ENCODE results near the gene PLXNA2.

Gene PLXNA2

GRCh38 chr1:208174731-208175507 is 69.3 kb downstream of the PLXNA2 start:
- Histone ChIP-seq H3K9ac (ENCODE audit: low read depth, low read length) (no peak overlapping the region), H3K4me1 (ENCODE audit: insufficient read depth, low read length) (peaks cover 34% of the 10 kb centered on the region), H3K4me3 (ENCODE audit: low read length) (no peak overlapping the region), H3K27ac (ENCODE audit: low read depth, low read length) (no peak overlapping the region), H3K9me3 (ENCODE audit: insufficient read depth, low read depth, low read length) (no peaks in the 10 kb centered on the region), H3K27me3 (ENCODE audit: insufficient read depth, low read length) (no peaks in the 10 kb centered on the region), H3K36me3 (ENCODE audit: insufficient read depth, low read length) (no peaks in the 10 kb centered on the region)
- WGBS, result 73% methylated on average over 6 of the region's 6 CpGs

- Histone ChIP-seq H3K9ac (ENCODE audit: low read depth, low read length) (no peak overlapping the region), H3K27ac (ENCODE audit: low read depth, low read length) (no peak overlapping the region), H3K4me1 (ENCODE audit: insufficient read depth, low read length) (peaks cover 27% of the 10 kb centered on the region), H3K36me3 (ENCODE audit: insufficient read depth, low read length) (no peaks in the 10 kb centered on the region), H3K27me3 (ENCODE audit: insufficient read depth, low read length) (no peaks in the 10 kb centered on the region), H3K4me3 (ENCODE audit: low read length) (no peak overlapping the region), H3K9me3 (ENCODE audit: insufficient read depth, low read depth, low read length) (no peaks in the 10 kb centered on the region)
- WGBS, result 71% methylated on average over 5 of the region's 5 CpGs
These were observed 70.0 kb downstream of the PLXNA2 start for GRCh38 chr1:208174200-208174599.

- peaks cover 23% of the 10 kb centered on the region for H3K4me1 ChIP-seq (ENCODE audit: insufficient read depth, low read length)
- H3K9ac ChIP-seq (ENCODE audit: low read depth, low read length), result no peak overlapping the region
- H3K4me3 ChIP-seq (ENCODE audit: low read length), result no peak overlapping the region
- H3K27ac ChIP-seq (ENCODE audit: low read depth, low read length), result no peak overlapping the region
- H3K36me3 ChIP-seq (ENCODE audit: insufficient read depth, low read length), result no peaks in the 10 kb centered on the region
- no peaks in the 10 kb centered on the region for H3K27me3 ChIP-seq (ENCODE audit: insufficient read depth, low read length)
- no peaks in the 10 kb centered on the region for H3K9me3 ChIP-seq (ENCODE audit: insufficient read depth, low read depth, low read length)
- WGBS, result 94% methylated on average over 6 of the region's 6 CpGs
These were observed 70.4 kb downstream of the PLXNA2 start for GRCh38 chr1:208173749-208174148.

- peaks cover 11% of the 10 kb centered on the region for H3K4me1 ChIP-seq (ENCODE audit: insufficient read depth, low read length)
- WGBS, result 85% methylated on average over 6 of the region's 6 CpGs
These were observed 71.6 kb downstream of the PLXNA2 start for GRCh38 chr1:208172423-208173145.

GRCh38 chr1:208171616-208172422 is 72.4 kb downstream of the PLXNA2 start:
- Histone ChIP-seq H3K4me1 (ENCODE audit: insufficient read depth, low read length) (peaks cover 11% of the 10 kb centered on the region), H3K4me3 (ENCODE audit: low read length) (no peak overlapping the region), H3K9ac (ENCODE audit: low read depth, low read length) (no peak overlapping the region), H3K36me3 (ENCODE audit: insufficient read depth, low read length) (no peaks in the 10 kb centered on the region), H3K9me3 (ENCODE audit: insufficient read depth, low read depth, low read length) (no peaks in the 10 kb centered on the region), H3K27ac (ENCODE audit: low read depth, low read length) (no peak overlapping the region), H3K27me3 (ENCODE audit: insufficient read depth, low read length) (no peaks in the 10 kb centered on the region)
- WGBS, result 94% methylated on average over 7 of the region's 7 CpGs

More at GRCh38 chr1:208172423-208173145, 71.6 kb downstream of the PLXNA2 start:
- no peak overlapping the region for H3K4me3 ChIP-seq (ENCODE audit: low read length)
- no peaks in the 10 kb centered on the region for H3K36me3 ChIP-seq (ENCODE audit: insufficient read depth, low read length)
- H3K9me3 ChIP-seq (ENCODE audit: insufficient read depth, low read depth, low read length), result no peaks in the 10 kb centered on the region
- no peaks in the 10 kb centered on the region for H3K27me3 ChIP-seq (ENCODE audit: insufficient read depth, low read length)
- no peak overlapping the region for H3K27ac ChIP-seq (ENCODE audit: low read depth, low read length)
- H3K9ac ChIP-seq (ENCODE audit: low read depth, low read length), result no peak overlapping the region

- H3K9me3 ChIP-seq (ENCODE audit: insufficient read depth, low read depth, low read length), result no peaks in the 10 kb centered on the region
- H3K27me3 ChIP-seq (ENCODE audit: insufficient read depth, low read length), result no peaks in the 10 kb centered on the region
- H3K4me3 ChIP-seq (ENCODE audit: low read length), result no peak overlapping the region
- no peaks in the 10 kb centered on the region for H3K36me3 ChIP-seq (ENCODE audit: insufficient read depth, low read length)
- H3K27ac ChIP-seq (ENCODE audit: low read depth, low read length), result no peak overlapping the region
- no peak overlapping the region for H3K9ac ChIP-seq (ENCODE audit: low read depth, low read length)
- peaks cover 17% of the 10 kb centered on the region for H3K4me1 ChIP-seq (ENCODE audit: insufficient read depth, low read length)
- 67% methylated on average over 4 of the region's 4 CpGs for WGBS
These were observed 73.9 kb downstream of the PLXNA2 start for GRCh38 chr1:208170252-208170651.

GRCh38 chr1:208169081-208169879 is 74.9 kb downstream of the PLXNA2 start:
- Histone ChIP-seq H3K4me1 (ENCODE audit: insufficient read depth, low read length) (peaks cover 17% of the 10 kb centered on the region), H3K27me3 (ENCODE audit: insufficient read depth, low read length) (no peaks in the 10 kb centered on the region), H3K9ac (ENCODE audit: low read depth, low read length) (no peak overlapping the region), H3K36me3 (ENCODE audit: insufficient read depth, low read length) (no peaks in the 10 kb centered on the region), H3K27ac (ENCODE audit: low read depth, low read length) (no peak overlapping the region), H3K4me3 (ENCODE audit: low read length) (no peak overlapping the region), H3K9me3 (ENCODE audit: insufficient read depth, low read depth, low read length) (no peaks in the 10 kb centered on the region)
- WGBS, result 92% methylated on average over 8 of the region's 8 CpGs

- Histone ChIP-seq H3K27me3 (ENCODE audit: insufficient read depth, low read length) (no peaks in the 10 kb centered on the region), H3K27ac (ENCODE audit: low read depth, low read length) (no peak overlapping the region), H3K4me3 (ENCODE audit: low read length) (no peak overlapping the region), H3K36me3 (ENCODE audit: insufficient read depth, low read length) (no peaks in the 10 kb centered on the region), H3K4me1 (ENCODE audit: insufficient read depth, low read length) (peaks cover 17% of the 10 kb centered on the region), H3K9ac (ENCODE audit: low read depth, low read length) (no peak overlapping the region), H3K9me3 (ENCODE audit: insufficient read depth, low read depth, low read length) (no peaks in the 10 kb centered on the region)
- WGBS, result 78% methylated on average over 11 of the region's 11 CpGs
These were observed 76.8 kb downstream of the PLXNA2 start for GRCh38 chr1:208167261-208167869.

GRCh38 chr1:208166340-208167138 is 77.6 kb downstream of the PLXNA2 start:
- 70% methylated on average over 3 of the region's 4 CpGs for WGBS
- no peaks in the 10 kb centered on the region for H3K36me3 ChIP-seq (ENCODE audit: insufficient read depth, low read length)
- H3K4me3 ChIP-seq (ENCODE audit: low read length), result no peak overlapping the region
- H3K9me3 ChIP-seq (ENCODE audit: insufficient read depth, low read depth, low read length), result no peaks in the 10 kb centered on the region
- H3K4me1 ChIP-seq (ENCODE audit: insufficient read depth, low read length), result peaks cover 23% of the 10 kb centered on the region
- no peak overlapping the region for H3K27ac ChIP-seq (ENCODE audit: low read depth, low read length)
- no peak overlapping the region for H3K9ac ChIP-seq (ENCODE audit: low read depth, low read length)
- no peaks in the 10 kb centered on the region for H3K27me3 ChIP-seq (ENCODE audit: insufficient read depth, low read length)

- H3K27me3 ChIP-seq (ENCODE audit: insufficient read depth, low read length), result no peaks in the 10 kb centered on the region
- 92% methylated on average over 6 of the region's 6 CpGs for WGBS
- H3K9me3 ChIP-seq (ENCODE audit: insufficient read depth, low read depth, low read length), result no peaks in the 10 kb centered on the region
- H3K4me3 ChIP-seq (ENCODE audit: low read length), result no peak overlapping the region
- H3K9ac ChIP-seq (ENCODE audit: low read depth, low read length), result no peak overlapping the region
- H3K27ac ChIP-seq (ENCODE audit: low read depth, low read length), result no peak overlapping the region
- peaks cover 32% of the 10 kb centered on the region for H3K4me1 ChIP-seq (ENCODE audit: insufficient read depth, low read length)
- no peaks in the 10 kb centered on the region for H3K36me3 ChIP-seq (ENCODE audit: insufficient read depth, low read length)
These were observed 78.5 kb downstream of the PLXNA2 start for GRCh38 chr1:208165659-208166058.

Data from HUES64 (cell line).